HG02981 (cell line): Measurements from ENCODE around the gene PIEZO1.
"Not testable (repeated sequence)": the region's sequence is repeated elsewhere in the genome, so short reads cannot be mapped to it uniquely, and the experiment has no call there.

Experiments
- ATAC-seq: cut with Tn5 transposase; IDR thresholded peaks from one replicate; pipeline ENCODE4 v1.9.1; 2021; ENCODE audit warnings: mild to moderate bottlenecking, moderate library complexity; ENCODE audit not compliant: unreplicated experiment

Gene PIEZO1

DNA sequence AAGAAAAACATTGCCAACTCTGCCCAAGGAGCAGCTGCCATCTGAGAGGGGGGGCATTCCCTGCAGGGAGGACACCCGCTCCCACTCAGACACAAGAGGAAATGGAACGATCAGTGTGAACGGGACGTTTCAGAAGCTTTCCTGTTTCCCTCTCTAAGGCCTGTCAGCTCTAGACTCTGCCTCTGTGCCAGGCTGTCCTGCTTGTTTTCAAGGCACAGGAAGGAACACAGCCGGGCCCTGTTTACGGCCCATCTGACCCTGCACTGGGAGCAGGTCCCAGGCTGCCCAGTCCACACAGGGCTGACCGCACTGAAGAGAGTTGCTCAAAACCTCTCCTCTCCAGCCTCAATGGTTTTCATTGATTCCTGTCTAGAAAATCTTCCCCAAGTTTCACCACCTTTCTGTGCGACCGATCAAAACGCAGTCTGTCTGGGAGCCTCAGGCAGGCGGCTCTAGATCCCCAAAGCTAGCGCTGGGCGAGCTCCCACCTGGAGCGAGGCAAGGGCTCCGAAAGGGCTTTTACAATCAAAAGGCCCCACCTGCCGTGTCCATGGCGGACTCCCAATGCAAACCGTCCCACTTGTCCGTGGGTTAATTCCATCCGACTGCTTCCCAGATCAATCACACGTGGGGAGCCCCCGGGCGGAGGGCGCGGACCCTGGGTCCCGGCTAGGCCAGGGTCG is 1.5 kb downstream of the PIEZO1 start:
- ATAC-seq, result no peak

DNA sequence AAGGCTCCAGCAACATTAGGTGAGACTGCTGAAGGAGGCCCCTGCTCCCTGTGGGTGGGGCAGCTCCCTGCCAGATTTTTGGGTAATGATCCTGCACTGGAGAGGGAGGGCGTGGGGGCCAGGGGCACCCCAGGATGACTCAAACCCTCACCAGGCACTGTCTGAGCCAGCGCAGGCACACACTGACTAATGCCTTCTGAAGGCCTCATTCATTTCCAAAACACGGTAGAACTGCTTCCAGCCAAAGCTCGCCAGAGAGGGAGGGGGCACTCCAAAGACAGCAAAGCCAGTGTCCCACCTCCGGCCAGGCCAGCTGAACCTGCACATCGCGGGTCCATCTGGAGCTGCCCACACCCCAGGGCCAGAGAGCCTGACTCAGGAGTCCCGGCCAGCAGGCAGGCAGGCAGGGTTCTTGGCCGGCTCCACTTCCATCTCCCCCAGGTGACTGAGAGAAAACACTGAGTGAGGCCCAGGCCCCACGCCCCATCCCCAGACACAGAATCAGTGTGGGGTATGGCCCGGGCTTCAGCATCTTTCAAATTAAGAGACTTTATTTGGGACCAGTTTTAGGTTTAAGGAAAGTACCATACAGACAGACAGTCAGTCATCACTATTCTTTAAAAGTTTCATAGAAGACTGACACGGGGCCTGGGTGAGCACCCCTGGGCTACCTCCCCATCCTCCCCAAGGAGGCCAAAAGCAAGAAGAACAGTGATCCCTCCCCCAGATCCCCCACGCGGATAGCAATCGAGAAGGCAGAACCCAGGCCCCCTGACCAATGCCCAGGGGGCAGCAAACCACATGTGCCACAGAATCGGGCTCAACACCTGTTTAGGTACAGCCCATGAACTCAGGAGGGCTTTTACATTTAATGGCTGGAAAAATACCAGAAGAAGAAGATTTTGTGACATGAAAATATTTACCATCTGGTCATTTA is 2.3 kb downstream of the PIEZO1 start:
- no peak for ATAC-seq

DNA sequence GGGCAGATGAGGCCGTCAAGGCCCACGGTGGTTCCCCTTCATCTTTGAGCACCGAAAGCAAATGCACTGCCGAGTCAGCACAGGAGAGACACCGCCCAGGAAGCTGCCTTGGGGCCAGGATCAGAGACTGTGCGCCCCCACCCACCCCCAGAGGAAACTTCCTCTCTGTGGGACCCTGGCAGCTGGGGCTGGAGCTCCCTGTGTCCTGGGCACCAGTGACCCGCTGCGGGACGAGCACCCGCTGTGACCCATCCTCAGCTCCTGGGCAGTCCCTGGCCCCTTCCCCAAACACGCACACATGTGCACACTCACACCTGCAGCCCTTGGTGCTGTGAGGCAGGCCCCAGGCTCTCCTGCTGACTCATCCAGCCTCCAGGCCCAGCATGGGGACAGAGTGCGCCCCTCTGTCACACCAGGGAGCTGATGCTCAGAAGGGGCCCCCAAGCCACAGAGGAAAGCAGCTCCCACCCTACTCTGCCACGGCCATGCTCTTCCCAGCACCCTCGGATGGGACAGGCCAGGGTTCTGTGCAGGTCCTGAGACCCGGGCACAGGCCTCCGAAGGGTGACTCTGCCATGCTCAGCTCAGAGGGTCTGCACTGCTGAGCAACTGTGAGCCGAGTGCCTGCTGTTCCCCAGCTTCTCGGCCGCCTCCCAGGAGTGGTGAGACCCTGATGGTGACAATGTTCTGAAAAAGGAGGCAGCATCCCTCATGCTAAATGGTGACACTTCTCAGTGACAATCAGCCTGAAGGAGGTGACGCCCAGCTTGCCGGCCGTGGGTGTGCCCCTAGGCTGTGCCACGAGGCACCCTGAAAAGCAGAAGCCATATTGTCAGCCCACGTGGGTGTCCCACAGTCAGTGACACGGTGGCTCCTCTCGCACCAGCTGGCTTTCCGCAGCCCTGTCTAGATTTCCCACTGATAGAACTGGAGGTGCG is 3.6 kb downstream of the PIEZO1 start:
- ATAC-seq, result no peak

DNA sequence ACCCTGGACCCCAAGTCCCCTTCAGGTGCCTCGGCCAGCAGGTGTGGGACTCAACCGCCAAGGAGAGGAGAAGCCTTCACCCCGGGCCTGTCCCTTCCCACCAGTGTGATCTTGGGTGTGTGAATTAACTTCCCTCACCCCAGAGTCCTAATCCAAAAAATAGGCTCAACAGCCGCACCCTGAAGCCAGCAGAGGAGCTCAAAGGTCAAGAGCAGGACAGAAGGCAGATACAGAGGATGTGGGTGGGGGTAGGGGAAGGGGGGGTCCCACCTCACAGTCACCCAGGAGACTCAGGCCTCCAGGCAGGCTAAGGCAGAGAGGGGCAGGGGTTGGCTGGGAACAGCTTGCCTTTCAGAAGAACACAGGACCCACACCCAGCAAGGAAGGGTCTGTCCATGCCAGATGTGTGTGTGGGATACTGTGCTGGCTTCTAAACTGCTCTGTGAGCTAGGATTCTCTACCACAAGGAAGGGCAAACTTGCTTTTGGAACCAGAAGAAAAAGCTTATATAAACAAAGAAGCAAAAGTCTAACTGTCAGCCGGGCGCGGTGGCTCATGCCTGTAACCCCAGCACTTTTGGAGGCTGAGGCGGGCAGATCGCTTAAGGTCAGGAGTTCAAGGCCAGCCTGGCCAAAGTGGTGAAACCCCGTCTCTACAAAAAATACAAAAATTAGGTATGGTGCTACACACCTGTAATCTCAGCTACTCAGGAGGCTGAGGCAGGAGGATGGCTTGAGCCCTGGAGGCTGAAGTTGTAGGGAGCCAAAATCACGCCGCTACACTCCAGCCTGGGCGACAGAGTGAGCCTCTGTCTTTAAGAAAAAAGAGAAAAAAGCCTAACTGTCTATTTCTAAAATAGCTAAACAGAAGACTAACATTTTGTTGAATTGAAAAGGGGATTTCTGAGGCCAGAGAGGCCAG is 4.6 kb downstream of the PIEZO1 start:
- no peak for ATAC-seq

DNA sequence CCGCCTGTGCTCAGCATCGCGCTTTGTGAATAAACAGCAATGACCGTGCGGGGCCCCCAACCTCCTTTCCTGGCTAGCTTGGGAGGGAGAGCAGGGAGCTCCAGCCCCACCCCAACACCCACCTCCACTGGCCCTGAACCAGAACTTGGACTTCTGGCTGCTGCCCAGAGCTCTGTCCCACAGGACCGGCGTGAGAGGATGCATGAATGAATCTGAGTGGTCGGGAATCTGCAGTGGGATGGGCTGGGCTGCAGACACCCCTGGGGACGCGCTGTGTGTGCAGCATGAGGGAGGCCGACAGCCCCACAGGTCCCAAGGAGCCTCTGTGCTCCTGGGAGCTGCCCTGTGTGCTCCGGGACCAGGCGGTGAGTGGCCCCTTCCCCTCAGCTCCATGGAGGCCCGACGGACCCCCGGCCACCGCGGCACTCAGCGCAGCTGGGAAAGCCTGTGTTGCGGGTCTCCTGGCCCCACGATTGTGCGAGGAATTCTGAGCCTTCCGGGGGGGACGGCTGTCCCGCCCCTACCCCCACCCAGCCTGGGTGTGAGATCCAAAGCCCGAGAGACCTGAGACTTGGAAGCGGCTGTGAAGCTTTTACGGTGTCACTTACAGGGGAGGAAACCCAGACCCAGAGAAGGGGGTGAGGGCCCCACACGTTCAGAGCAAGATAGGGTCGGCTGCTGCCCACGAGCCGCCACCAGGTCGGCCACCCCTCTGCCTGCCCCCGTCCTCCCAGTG is 5.4 kb downstream of the PIEZO1 start:
- ATAC-seq, result no peak

DNA sequence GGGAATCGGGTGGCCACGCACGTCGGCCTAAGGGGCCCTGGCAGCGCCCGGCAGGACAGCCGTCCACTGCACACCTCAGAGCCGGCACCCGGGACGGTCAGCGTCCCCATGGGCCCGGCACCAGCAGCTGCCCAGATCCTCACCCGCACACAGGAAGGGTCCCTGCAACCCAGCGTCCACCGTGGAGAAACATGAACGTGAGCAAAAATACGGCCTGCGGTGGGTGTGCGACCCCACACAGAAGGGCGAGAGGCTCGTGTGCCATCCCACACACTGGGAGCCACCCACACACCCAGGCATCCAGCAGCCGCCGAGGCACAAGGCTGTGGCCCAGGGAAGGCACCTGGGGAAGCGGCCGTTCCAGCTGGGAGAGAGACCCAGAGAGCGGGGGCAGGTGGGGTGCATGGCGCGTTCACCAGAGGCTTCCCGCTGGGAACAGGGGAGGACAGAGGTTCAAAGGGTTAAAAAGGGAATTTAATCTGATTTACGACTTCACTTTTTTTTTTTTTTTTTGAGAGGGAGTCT is 6.4 kb downstream of the PIEZO1 start:
- no peak for ATAC-seq

DNA sequence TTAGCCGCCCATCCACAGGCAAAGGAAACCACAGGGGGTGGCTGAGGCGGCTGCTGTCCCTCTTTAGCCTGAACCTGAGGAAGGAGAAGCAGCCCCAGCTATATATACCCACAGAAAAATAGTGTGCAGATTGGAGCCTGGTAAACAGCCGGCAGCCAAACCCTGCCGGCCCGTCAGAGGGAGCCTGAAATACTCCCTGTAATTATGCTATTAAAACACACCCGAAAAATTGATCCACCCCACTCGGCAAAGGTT is 6.8 kb downstream of the PIEZO1 start:
- no peak for ATAC-seq

DNA sequence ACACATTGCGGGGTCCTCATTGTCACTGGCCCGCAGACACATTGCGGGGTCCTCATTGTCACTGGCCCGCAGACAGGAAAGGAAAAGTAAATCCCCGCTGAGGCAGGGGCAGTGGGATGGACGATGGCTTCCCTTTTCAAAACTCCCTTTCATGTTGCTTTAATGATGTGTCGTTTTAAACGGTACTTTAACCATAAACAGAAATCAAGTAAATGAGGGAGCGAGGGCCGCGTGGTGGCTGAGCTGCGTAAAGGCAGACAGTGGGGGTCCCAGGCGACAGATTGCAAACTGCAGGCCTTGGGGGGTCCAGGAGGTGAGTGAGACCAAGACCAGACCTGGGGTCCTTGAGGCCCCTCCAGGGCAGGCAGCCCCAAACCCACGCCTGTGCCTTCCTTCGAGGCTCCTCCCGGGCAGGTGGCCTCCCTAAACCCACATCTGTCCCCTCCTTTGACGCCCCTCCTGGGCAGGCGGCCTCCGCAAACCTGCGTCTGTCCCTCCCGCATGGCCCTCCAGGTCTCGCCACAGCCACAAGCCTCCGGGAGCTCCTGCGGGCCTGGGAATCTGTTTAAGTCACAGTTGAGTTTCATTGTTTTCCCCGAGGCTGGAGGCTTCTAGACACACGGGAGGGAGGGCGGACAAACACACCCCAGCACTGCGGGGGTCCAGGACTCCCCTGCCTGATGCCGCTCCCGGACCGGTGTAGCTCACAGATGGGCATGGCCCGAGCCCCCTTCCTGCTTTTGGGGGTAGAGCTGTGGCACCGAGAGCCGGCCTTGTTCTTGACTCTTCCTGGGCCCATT is 7.3 kb downstream of the PIEZO1 start:
- no peak for ATAC-seq

DNA sequence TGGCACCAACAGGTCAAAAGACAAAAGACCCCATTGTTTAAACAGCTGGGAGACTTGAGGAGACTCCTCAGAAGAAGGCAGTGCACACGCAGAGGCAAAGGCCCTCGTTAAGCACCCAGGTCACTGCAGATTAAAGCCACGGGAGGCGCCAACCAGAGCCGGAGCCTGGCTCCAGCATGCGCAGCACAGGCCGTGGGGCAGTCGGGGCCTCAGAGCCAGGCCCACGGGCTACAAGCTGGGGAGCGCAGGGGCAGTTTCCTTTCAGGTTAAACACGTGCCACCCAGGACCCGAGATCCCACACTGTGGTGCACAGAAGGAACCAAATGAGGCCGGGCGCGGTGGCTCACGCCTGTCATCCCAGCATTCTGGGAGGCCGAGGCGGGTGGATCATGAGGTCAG is 9.2 kb downstream of the PIEZO1 start:
- ATAC-seq, result no peak

DNA sequence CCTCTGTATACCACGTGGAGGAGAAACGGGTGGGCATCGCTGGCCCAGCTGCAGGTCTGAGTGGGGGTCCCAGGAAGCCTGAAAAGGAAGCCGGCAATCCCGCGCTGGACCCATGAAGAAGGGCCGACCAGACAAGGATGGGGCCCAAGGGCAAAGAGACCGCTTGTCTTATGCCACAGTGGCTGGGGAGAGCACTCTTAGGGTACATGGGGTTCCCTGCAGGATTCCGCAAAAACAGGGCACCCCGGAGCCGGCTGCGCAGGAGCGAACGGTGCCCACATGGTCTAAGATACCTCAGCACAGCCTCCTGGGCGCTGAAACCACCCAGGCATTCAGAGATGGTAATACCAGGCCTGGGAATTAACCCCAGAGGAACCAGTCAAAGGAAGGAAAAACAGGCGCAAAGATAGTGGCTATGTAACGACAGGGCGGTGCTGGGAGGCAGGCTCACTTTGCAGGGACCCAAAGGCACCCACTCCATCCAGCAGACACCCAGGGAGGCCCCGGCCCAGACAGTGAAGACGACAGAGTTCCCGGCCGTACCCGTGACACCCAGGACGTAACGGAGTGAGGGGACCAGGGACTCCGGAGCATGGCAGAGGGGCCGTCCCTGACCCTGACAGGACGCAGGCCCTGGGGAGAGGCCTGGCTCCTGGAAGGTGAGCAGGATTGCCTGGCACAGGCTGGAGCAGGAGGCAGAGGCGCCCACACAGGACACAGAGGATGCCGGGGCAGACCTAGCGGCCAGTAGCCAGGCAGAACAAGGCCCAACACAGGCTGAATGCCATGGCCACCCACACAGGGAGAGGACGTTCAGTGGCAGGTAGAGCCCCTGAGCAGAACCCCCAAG is 10.3 kb downstream of the PIEZO1 start:
- no peak for ATAC-seq

DNA sequence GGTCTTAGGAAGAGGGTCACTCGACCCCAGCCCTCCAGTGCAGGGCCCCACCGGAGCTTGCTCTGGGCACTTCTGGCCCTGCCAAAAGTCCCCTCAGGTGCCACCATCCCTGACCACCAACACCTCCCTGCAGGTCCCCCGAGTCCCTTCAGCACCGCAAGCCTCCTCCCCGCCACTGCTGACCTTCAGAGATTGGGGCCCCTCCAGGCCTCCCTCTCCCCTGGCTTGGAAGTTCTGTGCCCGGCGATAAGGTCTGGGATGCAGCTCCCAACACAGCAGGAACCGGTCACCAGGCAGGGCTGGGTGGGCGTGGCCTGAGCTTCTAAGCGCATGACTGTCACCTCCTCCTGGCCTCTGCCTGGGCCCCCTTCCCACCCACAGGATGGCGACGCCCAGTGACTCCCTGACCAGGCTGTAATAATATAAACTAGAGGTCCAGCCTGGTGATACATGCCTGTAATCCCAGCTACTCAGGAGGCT is 11.2 kb downstream of the PIEZO1 start:
- no peak for ATAC-seq

DNA sequence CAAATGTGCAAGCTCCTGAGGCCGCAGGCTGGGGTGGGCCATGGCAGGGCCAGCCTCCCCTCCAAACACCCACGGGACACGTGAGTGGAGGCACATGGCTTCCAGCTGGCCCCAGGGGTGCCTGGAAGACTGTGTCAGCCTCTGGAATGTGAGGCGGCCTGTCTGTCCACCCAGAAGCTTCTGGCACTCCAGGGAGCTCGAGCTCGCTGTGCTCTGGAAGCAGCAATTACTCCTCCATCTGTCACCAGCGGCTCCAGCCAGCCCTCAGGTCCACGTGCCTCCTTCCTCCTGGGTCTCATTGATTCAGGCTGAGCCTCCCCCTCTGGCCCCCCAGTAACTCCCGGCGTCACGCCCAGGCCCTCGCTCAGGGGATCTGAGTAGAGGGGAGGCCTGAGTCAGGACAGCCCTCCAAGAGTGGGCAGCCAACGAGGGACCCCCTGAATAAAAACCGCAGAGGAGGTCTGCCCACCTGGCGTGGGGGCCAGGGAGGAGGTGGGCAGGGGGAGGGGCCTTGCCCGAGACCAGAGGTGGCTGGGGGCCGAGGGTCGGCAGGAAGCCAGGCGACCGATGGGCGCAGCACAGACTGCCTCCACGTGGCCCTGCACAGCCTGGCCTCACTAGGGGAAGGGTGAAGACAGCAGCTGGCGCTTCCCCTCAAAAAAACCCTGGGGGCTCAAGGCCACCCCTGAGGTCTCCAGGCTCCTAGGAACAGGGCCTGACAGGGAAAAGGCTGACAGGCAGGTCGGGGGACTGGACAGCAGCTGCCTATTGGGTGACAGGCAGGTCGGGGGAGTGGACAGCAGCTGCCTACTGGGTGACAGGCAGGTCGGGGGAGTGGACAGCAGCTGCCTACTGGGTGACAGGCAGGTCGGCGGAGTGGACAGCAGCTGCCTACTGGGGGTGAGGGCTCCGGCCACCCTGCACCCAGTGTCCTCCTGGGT is 11.9 kb downstream of the PIEZO1 start:
- no peak for ATAC-seq

DNA sequence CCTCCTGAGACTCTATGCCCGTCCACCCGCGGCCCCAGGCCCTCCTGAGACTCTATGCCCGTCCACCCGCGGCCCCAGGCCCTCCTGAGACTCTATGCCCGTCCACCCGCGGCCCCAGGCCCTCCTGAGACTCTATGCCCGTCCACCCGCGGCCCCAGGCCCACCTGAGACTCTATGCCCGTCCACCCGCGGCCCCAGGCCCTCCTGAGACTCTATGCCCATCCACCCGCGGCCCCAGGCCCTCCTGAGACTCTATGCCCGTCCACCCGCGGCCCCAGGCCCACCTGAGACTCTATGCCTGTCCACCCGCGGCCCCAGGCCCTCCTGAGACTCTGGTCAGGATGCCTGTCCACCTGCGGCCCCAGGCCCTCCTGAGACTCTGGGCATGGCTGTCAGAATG is 13.2 kb downstream of the PIEZO1 start:
- ATAC-seq, result not testable (repeated sequence)

DNA sequence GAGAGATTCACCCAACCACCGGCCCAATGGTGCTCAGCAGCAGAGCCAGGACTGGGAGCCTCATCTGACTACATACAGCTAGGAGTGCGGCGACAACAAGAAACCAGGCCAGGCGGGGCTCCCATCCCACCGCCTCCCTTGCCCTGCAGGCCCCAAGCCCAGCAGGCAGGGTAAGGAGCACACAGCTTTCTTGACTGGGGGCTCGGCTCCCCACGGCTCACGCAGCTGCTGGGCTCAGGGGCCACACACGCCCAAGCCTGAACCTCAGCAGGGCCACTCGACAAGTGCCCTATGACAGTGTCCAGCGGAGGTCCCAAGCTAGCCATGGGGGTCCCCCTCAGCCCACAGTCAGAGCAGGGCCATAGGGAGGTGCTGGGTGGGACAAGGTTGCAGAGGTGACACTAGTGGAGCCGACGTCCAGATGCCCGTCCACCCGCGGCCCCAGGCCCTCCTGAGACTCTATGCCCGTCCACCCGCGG is 13.7 kb downstream of the PIEZO1 start:
- no peak for ATAC-seq

DNA sequence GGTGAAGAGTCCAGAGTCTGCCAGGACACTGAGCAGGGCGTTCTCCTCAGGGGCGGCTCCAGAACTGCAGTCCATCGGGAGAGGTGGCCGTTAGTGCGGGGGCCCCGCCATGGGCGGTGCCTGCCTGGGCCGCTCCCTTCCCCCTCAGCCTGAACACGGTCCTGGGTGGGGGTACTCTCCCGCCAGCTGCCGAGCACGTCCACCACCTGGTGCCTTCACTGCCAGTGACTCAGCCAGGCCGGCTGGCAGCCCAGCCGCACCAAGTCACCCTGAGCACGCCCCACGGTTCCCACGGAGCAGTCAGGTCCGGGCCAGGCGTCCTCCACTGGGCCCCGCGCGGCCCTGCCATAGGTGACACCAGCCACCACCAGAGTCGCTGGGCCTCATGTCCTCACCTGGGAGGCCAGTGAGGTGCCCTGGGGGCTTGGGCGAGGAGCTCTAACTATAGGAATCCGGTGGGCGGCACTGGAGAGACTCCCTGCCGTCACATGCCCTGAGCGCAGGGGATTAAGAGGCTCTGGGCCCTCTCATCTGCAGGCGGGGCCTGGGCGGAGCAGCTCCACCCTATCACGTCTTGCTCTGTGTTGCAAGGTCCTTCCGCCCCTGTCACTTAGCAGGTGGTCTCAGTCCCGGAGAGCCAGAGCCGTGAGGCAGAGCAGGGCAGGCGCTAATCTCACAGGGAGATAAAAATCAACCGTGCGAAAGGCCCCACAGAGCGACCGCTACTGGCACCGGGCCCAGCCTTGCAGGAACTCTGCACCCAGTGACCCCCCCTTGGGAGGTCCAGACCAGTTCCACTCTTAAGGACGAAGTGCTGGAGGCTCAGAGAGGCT is 14.3 kb downstream of the PIEZO1 start:
- ATAC-seq, result peak; percentile 56
